Peyer's patch (tissue), 4 donors: Measurements from ENCODE around the gene FAM131A. TPM values are rescaled to one million over a fixed set of nuclear protein-coding genes. Genes with fewer than 3 reads are reported as not detected.

Experiments
- DNase-seq, 3 donors: peaks; one replicate each; pipeline ENCODE4 v3.0.0-alpha.2; 2017 to 2019
- H3K27ac ChIP-seq, 4 donors: fragments of 200-600 bp; sonication (generic); one replicate each; pipeline ENCODE4 v1.5.1; 2016 to 2019
- H3K27me3 ChIP-seq, 2 donors: fragments of 200-600 bp; sonication (generic); one replicate each; pipeline ENCODE4 v1.5.1; 2019
- H3K36me3 ChIP-seq, 3 donors: fragments of 200-600 bp; sonication (generic); one replicate each; pipeline ENCODE4 v1.5.1; 2016 to 2019
- H3K4me1 ChIP-seq, 4 donors: fragments of 200-600 bp; sonication (generic); one replicate each; pipeline ENCODE4 v1.5.1; 2016 to 2019
- H3K4me3 ChIP-seq, 4 donors: fragments of 200-600 bp; sonication (generic); 1 replicate in 3 of 4; 2 replicates in 1 of 4; pipeline ENCODE4 v1.5.1; 2016 to 2019; ENCODE audit warnings: mild to moderate bottlenecking in 1 of 4
- H3K9me3 ChIP-seq, 4 donors: fragments of 200-600 bp; sonication (generic); one replicate each; pipeline ENCODE4 v1.5.1; 2016 to 2019; ENCODE audit warnings: mild to moderate bottlenecking in 1 of 4
- POLR2A ChIP-seq, 2 donors: fragments of 450-650 bp; IDR thresholded peaks; one replicate each; pipeline ENCODE4 v1.5.1; 2017; ENCODE audit warnings: antibody characterized with exemption in 2 of 2, mild to moderate bottlenecking in 2 of 2, moderate library complexity in 2 of 2
- total RNA-seq, 4 donors: library from RNA; depleted of rRNA; stranded (reverse); fragments of >200 nt; gene quantifications; one replicate each; pipeline ENCODE4 v1.1.0, GENCODE V29; 2016
- TF ChIP-seq, protein P1 (sequence below), 6 experiments: fragments of 450-650 bp in 4 of 6; fragments of 200-600 bp in 2 of 6; sonication (generic) in 1 of 6; IDR thresholded peaks; one replicate each; pipeline ENCODE4 v1.5.1; 2017 to 2019; ENCODE audit warnings: antibody characterized with exemption in 6 of 6, mild to moderate bottlenecking in 3 of 6, moderate library complexity in 1 of 6

Gene FAM131A
- total RNA-seq, 4 donors from 2014 or later: 5.8 to 47.9 (median 19.6) TPM

DNA sequence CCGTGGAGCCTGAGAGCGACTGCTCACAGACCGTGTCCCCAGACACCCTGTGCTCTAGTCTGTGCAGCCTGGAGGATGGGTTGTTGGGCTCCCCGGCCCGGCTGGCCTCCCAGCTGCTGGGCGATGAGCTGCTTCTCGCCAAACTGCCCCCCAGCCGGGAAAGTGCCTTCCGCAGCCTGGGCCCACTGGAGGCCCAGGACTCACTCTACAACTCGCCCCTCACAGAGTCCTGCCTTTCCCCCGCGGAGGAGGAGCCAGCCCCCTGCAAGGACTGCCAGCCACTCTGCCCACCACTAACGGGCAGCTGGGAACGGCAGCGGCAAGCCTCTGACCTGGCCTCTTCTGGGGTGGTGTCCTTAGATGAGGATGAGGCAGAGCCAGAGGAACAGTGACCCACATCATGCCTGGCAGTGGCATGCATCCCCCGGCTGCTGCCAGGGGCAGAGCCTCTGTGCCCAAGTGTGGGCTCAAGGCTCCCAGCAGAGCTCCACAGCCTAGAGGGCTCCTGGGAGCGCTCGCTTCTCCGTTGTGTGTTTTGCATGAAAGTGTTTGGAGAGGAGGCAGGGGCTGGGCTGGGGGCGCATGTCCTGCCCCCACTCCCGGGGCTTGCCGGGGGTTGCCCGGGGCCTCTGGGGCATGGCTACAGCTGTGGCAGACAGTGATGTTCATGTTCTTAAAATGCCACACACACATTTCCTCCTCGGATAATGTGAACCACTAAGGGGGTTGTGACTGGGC lies 7.3 kb downstream of the FAM131A start:
- peaks cover 0 to 35% (median 0%) of the 10 kb centered on the region in 3 donors for H3K36me3 ChIP-seq
- peaks cover 0 to 9% (median 1%) of the 10 kb centered on the region in 4 donors for H3K4me1 ChIP-seq
- H3K27ac ChIP-seq: peak overlapping the region in 2 of 4 donors; percentile 73 to 79
- TF ChIP-seq, protein P1, sequence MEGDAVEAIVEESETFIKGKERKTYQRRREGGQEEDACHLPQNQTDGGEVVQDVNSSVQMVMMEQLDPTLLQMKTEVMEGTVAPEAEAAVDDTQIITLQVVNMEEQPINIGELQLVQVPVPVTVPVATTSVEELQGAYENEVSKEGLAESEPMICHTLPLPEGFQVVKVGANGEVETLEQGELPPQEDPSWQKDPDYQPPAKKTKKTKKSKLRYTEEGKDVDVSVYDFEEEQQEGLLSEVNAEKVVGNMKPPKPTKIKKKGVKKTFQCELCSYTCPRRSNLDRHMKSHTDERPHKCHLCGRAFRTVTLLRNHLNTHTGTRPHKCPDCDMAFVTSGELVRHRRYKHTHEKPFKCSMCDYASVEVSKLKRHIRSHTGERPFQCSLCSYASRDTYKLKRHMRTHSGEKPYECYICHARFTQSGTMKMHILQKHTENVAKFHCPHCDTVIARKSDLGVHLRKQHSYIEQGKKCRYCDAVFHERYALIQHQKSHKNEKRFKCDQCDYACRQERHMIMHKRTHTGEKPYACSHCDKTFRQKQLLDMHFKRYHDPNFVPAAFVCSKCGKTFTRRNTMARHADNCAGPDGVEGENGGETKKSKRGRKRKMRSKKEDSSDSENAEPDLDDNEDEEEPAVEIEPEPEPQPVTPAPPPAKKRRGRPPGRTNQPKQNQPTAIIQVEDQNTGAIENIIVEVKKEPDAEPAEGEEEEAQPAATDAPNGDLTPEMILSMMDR (IDR thresholded peaks at IDR 0.05): no peak
- TF ChIP-seq POLR2A (IDR thresholded peaks at IDR 0.05): no peak
- H3K9me3 ChIP-seq: no peaks in the 10 kb centered on the region
- no peaks in the 10 kb centered on the region for H3K27me3 ChIP-seq
- no peak overlapping the region for H3K4me3 ChIP-seq
- DNase-seq: no peak

DNA sequence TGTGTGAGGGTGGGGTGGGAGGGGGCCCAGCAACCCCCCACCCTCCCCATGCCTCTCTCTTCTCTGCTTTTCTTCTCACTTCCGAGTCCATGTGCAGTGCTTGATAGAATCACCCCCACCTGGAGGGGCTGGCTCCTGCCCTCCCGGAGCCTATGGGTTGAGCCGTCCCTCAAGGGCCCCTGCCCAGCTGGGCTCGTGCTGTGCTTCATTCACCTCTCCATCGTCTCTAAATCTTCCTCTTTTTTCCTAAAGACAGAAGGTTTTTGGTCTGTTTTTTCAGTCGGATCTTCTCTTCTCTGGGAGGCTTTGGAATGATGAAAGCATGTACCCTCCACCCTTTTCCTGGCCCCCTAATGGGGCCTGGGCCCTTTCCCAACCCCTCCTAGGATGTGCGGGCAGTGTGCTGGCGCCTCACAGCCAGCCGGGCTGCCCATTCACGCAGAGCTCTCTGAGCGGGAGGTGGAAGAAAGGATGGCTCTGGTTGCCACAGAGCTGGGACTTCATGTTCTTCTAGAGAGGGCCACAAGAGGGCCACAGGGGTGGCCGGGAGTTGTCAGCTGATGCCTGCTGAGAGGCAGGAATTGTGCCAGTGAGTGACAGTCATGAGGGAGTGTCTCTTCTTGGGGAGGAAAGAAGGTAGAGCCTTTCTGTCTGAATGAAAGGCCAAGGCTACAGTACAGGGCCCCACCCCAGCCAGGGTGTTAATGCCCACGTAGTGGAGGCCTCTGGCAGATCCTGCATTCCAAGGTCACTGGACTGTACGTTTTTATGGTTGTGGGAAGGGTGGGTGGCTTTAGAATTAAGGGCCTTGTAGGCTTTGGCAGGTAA lies 8.1 kb downstream of the FAM131A start:
- Histone ChIP-seq H3K27ac (peak overlapping the region in 3 of 4 donors; percentile 65 to 79 (median 73)), H3K4me3 (no peak overlapping the region), H3K4me1 (peaks cover 0 to 9% (median 1%) of the 10 kb centered on the region in 4 donors), H3K27me3 (no peaks in the 10 kb centered on the region), H3K9me3 (no peaks in the 10 kb centered on the region), H3K36me3 (peaks cover 0 to 38% (median 0%) of the 10 kb centered on the region in 3 donors)
- DNase-seq: peak in 2 of 3 donors; percentile 88 to 90
- TF ChIP-seq, protein P1 (IDR thresholded peaks at IDR 0.05): peak in 4 of 6 experiments; percentile 23 to 80 (median 76)
- TF ChIP-seq POLR2A (IDR thresholded peaks at IDR 0.05): peak in 1 of 2 donors; percentile 47

DNA sequence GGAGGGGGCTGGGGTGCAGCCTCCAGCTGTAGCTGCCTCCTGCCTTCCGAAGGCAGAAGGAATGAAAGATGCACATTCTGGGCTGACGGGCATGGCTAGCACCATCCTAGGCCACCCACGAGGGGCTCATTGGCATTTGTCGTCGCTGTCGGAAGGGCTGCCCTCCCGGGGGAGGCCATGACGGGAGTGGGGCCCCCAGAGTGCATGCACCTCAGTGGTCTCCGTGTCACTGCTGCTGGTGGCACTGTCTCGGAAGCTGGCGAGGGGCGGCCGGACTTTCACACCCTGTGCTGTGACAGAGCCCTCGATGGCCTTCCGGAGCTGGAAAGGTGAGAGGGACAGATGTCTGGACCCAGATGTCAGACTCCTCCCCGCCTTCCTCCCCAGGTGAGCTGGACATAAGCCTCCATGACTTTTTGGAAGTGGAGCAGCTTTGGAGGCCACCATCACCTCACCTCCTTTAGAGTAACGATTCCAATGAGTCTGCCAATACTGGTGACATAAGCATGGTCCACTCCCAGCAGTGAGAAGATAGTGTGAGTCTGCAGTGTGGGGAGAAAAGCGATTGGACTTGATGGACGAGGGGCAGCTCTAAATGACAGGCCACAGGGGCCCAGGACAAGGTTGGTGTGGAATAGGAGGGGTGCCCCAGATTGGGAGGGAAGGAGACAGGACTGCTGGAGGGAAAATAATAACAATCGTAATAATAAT lies 9.2 kb downstream of the FAM131A start:
- peak in 1 of 3 donors; percentile 46 for DNase-seq
- H3K9me3 ChIP-seq: no peaks in the 10 kb centered on the region
- H3K4me3 ChIP-seq: no peak overlapping the region
- H3K4me1 ChIP-seq: peaks cover 0 to 15% (median 1%) of the 10 kb centered on the region in 4 donors
- peaks cover 0 to 42% (median 0%) of the 10 kb centered on the region in 3 donors for H3K36me3 ChIP-seq
- H3K27ac ChIP-seq: peak overlapping the region in 3 of 4 donors; percentile 65 to 79 (median 73)
- TF ChIP-seq, protein P1 (IDR thresholded peaks at IDR 0.05): no peak
- TF ChIP-seq POLR2A (IDR thresholded peaks at IDR 0.05): no peak
- H3K27me3 ChIP-seq: no peaks in the 10 kb centered on the region

DNA sequence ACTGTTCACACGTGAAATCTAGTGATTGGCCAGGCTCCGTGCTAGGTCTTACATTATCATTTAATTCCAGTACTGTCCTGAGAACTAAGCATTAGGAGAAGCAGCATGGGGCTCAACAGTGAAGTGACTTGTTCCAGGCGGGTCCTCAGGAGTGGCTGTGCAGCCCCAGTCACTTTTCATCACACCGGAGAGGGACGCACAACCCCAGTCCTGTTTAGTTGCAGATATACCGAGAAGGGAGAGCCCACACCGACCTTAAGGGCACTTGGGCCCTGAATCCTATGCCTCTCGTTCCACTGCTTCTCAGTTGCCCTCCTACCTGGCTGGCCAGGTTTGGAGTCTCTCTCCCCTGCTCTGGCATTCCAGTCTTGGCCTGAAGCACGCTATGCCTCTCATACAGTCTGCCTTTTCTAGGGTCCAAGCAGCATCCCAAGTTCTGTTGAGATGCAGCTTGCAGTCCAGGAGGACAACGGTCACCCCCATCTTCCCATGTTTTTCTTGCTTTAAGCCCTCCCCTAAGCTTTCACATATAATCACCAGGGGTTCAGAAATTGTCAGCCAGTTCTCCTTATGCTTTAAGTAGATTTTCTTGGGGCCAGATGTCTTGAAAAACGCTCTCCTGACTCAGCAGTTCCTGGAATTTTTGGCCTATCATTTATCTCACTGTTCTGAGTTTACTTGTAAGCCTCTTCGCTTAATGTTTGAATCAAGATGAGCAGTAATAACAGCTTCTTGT lies 10.1 kb downstream of the FAM131A start:
- Histone ChIP-seq H3K9me3 (no peaks in the 10 kb centered on the region), H3K27ac (no peak overlapping the region), H3K4me3 (no peak overlapping the region), H3K27me3 (no peaks in the 10 kb centered on the region), H3K36me3 (peaks cover 0 to 34% (median 0%) of the 10 kb centered on the region in 3 donors), H3K4me1 (peaks cover 0 to 18% (median 1%) of the 10 kb centered on the region in 4 donors)
- DNase-seq: no peak
- no peak for TF ChIP-seq POLR2A (IDR thresholded peaks at IDR 0.05)
- TF ChIP-seq, protein P1 (IDR thresholded peaks at IDR 0.05): no peak

DNA sequence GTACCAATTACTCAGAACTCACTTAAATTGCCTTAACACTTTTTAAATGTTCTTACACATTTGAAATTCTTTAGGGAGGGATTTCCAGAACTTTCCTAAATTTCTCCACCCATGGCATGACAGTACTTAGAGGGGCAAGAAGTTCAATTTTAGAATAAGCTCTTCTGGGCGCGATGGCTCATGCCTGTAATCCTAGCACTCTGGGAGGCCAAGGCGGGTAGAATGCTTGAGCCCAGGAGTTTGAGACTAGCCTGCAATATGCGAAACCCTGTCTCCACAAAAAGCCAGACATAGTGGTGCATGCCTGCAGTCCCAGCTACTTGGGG lies 10.6 kb downstream of the FAM131A start:
- Histone ChIP-seq H3K27ac (no peak overlapping the region), H3K4me3 (no peak overlapping the region), H3K9me3 (no peaks in the 10 kb centered on the region), H3K27me3 (no peaks in the 10 kb centered on the region), H3K4me1 (peaks cover 0 to 18% (median 1%) of the 10 kb centered on the region in 4 donors), H3K36me3 (peaks cover 0 to 28% (median 0%) of the 10 kb centered on the region in 3 donors)
- no peak for DNase-seq
- TF ChIP-seq, protein P1 (IDR thresholded peaks at IDR 0.05): no peak
- TF ChIP-seq POLR2A (IDR thresholded peaks at IDR 0.05): no peak
